ENCODE measurements around the gene FOXP1.

DNA sequence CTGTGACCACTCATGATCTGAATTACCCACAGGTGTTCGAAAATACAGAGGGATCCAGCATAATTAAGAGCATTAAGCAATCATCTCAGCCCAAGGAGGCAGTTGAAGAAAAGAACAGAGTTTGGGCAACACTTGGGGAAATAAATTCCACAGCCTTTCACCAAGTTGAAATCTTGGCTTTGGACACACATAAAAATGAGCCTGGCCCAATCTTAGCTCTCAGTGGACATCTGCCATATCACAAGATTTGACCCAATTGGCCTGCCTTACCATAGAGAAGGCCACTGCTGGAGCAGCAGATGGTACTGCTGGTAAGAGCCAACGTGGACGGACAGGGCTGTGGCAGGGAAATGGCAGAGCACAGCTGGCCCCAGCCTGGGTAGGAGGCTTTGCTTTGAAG is 13.0 kb downstream of the FOXP1 start:
- no peak for TF ChIP-seq POLR2AphosphoS5 (IDR thresholded peaks at IDR 0.05)
- TF ChIP-seq, protein P1, sequence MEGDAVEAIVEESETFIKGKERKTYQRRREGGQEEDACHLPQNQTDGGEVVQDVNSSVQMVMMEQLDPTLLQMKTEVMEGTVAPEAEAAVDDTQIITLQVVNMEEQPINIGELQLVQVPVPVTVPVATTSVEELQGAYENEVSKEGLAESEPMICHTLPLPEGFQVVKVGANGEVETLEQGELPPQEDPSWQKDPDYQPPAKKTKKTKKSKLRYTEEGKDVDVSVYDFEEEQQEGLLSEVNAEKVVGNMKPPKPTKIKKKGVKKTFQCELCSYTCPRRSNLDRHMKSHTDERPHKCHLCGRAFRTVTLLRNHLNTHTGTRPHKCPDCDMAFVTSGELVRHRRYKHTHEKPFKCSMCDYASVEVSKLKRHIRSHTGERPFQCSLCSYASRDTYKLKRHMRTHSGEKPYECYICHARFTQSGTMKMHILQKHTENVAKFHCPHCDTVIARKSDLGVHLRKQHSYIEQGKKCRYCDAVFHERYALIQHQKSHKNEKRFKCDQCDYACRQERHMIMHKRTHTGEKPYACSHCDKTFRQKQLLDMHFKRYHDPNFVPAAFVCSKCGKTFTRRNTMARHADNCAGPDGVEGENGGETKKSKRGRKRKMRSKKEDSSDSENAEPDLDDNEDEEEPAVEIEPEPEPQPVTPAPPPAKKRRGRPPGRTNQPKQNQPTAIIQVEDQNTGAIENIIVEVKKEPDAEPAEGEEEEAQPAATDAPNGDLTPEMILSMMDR (IDR thresholded peaks at IDR 0.05; ENCODE audit: poor library complexity, severe bottlenecking) = no peak
- TF ChIP-seq EP300 (conservative IDR thresholded peaks at IDR 0.05; ENCODE audit: poor library complexity, severe bottlenecking) = no peak
- TF ChIP-seq, protein P2, sequence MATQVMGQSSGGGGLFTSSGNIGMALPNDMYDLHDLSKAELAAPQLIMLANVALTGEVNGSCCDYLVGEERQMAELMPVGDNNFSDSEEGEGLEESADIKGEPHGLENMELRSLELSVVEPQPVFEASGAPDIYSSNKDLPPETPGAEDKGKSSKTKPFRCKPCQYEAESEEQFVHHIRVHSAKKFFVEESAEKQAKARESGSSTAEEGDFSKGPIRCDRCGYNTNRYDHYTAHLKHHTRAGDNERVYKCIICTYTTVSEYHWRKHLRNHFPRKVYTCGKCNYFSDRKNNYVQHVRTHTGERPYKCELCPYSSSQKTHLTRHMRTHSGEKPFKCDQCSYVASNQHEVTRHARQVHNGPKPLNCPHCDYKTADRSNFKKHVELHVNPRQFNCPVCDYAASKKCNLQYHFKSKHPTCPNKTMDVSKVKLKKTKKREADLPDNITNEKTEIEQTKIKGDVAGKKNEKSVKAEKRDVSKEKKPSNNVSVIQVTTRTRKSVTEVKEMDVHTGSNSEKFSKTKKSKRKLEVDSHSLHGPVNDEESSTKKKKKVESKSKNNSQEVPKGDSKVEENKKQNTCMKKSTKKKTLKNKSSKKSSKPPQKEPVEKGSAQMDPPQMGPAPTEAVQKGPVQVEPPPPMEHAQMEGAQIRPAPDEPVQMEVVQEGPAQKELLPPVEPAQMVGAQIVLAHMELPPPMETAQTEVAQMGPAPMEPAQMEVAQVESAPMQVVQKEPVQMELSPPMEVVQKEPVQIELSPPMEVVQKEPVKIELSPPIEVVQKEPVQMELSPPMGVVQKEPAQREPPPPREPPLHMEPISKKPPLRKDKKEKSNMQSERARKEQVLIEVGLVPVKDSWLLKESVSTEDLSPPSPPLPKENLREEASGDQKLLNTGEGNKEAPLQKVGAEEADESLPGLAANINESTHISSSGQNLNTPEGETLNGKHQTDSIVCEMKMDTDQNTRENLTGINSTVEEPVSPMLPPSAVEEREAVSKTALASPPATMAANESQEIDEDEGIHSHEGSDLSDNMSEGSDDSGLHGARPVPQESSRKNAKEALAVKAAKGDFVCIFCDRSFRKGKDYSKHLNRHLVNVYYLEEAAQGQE (IDR thresholded peaks at IDR 0.05; ENCODE audit: borderline replicate concordance) = no peak
- TF ChIP-seq TAF1 (IDR thresholded peaks at IDR 0.05; ENCODE audit: low read depth) = no peak
- no peak for TF ChIP-seq EZH2 (IDR thresholded peaks at IDR 0.05; ENCODE audit: borderline replicate concordance, insufficient read depth, low read length, poor library complexity, severe bottlenecking)
